Small intestine (tissue), 7 donors: ENCODE measurements around the gene HEG1. TPM values are rescaled to one million over a fixed set of nuclear protein-coding genes. Genes with fewer than 3 reads are reported as not detected.
"Not testable (repeated sequence)": the region's sequence is repeated elsewhere in the genome, so short reads cannot be mapped to it uniquely, and the experiment has no call there.

Experiments
- DNase-seq, 2 donors: peaks; one replicate each; pipeline versions ENCODE4 v3.0.0 to v3.0.0-alpha.2; 2013
- FAIRE-seq: peaks from 2 replicates; lab custom pipeline; 2012; peaks lifted over from hg19 to GRCh38; lab: Jason Lieb, UNC
- H3K27ac ChIP-seq, 3 donors: one replicate each; pipeline ENCODE4 v1.5.1; 2013; ENCODE audit warnings: low read length in 2 of 3, mild to moderate bottlenecking in 2 of 3, control low read depth in 1 of 3, inconsistent platforms in 1 of 3, low read depth in 1 of 3, moderate library complexity in 1 of 3
- H3K27me3 ChIP-seq, 3 donors: one replicate each; pipeline ENCODE4 v1.6.1; 2013; ENCODE audit warnings: low read length in 3 of 3, inconsistent platforms in 1 of 3; ENCODE audit not compliant: control insufficient read depth in 3 of 3, insufficient read depth in 3 of 3
- H3K36me3 ChIP-seq, 3 donors: one replicate each; pipeline ENCODE4 v1.6.1; 2013; ENCODE audit warnings: low read length in 3 of 3, inconsistent platforms in 1 of 3, low read depth in 1 of 3, mild to moderate bottlenecking in 1 of 3, moderate library complexity in 1 of 3; ENCODE audit not compliant: control insufficient read depth in 3 of 3, insufficient read depth in 2 of 3
- H3K4me1 ChIP-seq, 3 donors: one replicate each; pipeline ENCODE4 v1.6.1; 2013; ENCODE audit warnings: low read length in 2 of 3, inconsistent platforms in 1 of 3, low read depth in 1 of 3, mild to moderate bottlenecking in 1 of 3, moderate library complexity in 1 of 3; ENCODE audit not compliant: control insufficient read depth in 3 of 3, insufficient read depth in 2 of 3
- H3K4me3 ChIP-seq, 3 donors: one replicate each; pipeline ENCODE4 v1.5.1; 2013; ENCODE audit warnings: low read length in 3 of 3, control low read depth in 1 of 3, inconsistent platforms in 1 of 3, low read depth in 1 of 3, mild to moderate bottlenecking in 1 of 3, moderate library complexity in 1 of 3
- H3K9me3 ChIP-seq, 2 donors: one replicate each; pipeline ENCODE4 v1.6.1; 2013; ENCODE audit warnings: low read depth in 1 of 2, low read length in 1 of 2; ENCODE audit not compliant: control insufficient read depth in 2 of 2, insufficient read depth in 1 of 2
- WGBS, 3 donors: extraction: QIAGEN DNeasy Blood & Tissue Kit; methylation state at CpG; one replicate each; pipeline ENCODE4 v1.1.7; 2013; 5-methylcytosine and 5-hydroxymethylcytosine counted together
- polyA plus RNA-seq, 4 donors: library from polyadenylated mRNA; stranded (reverse) in 3 of 4; unstranded in 1 of 4; fragments of 200-250 nt in 3 of 4; fragments of 120-200 nt in 1 of 4; gene quantifications; one replicate each; pipeline versions ENCODE4 v1.2.1 to v1.2.3, GENCODE V29; 2013
- donor health status: healthy with polysubstance abuse.
- donor health status: control.
- donor health status: control.
- donor health status: Bipolar disorder and iron deficiency.
- donor health status: healthy.

The HEG1 gene
- polyA plus RNA-seq, 4 donors = 0.27 to 16.6 (median 5.5) TPM

DNA sequence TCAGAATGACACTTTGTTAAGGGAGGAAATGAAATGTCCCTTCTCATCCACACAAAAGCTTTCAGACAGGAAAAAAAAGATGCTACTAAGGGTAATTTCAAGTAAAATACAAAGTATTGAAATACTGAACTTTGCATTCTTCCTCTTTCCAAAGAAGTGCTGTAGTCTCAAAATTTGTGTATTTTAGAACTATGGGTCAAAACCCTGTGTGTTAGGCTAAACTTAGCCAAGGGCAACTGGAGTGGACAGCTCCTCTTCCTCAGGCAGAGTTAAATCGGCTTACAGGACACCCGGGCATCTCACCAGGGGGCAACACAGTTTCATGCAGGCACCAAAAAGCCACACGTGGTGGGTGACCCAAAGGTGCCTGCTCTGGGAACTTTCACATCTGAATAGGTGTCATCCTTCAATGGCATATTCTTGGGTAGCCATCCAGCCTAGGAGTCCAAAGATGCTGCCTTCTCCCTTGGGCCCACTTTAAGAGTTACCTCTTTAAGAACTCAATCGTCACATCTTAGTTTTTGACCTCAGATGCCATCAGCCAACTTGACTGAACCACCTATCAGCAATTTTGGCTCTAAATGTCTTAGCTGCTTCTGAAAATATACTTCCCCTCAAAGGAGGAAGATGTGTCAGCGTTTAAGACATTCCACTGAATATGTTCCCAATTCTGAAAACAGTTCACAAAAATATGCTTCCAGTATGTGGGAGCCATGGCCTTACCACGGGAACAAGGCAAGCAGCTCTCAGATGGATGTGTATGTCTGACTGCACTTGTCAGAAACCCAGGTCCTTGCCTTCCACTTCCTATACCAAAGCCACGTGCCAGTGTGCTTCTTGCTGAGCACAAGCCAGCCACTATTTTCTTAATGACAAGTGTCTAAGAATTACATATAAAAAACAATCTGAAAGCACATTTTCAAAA, 89.0 kb downstream of the HEG1 start:
- H3K27me3 ChIP-seq = no peaks in the 10 kb centered on the region
- peaks cover 0 to 25% (median 0%) of the 10 kb centered on the region in 3 donors for H3K36me3 ChIP-seq
- FAIRE-seq (no peak), DNase-seq (no peak)
- peaks cover 0 to 6% of the 10 kb centered on the region in 2 donors for H3K9me3 ChIP-seq
- 75 to 88% (median 84%) methylated on average over 7 of the region's 7 CpGs for WGBS, 3 donors
- H3K27ac ChIP-seq = peak overlapping the region in 1 of 3 donors; percentile 36
- peaks cover 11 to 52% (median 12%) of the 10 kb centered on the region in 3 donors for H3K4me1 ChIP-seq
- H3K4me3 ChIP-seq = no peak overlapping the region

DNA sequence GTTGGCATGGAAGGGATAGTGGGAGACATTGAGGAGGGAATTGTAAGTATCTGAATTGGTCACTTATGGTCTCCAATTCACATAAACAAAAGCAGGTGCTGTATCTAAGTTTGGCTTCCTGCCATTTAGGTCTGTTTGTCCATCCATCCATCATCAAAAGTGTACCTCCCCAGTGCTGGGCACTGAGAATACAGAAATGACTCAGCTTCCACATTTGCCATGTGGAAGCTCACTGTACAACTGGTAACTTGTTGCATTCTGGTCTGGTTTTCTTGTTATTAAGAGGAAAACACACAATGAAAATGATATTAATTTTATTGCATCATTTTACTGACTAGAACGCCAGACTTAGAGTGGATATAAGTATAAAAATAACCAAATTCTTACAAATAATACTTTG, 90.4 kb downstream of the HEG1 start:
- 70 to 82% (median 80%) methylated on average over 1 of the region's 1 CpG for WGBS, 3 donors
- Histone ChIP-seq H3K4me3 (no peak overlapping the region), H3K27ac (peak overlapping the region in 1 of 3 donors; percentile 38), H3K36me3 (peaks cover 0 to 24% (median 0%) of the 10 kb centered on the region in 3 donors), H3K4me1 (peaks cover 6 to 48% (median 9%) of the 10 kb centered on the region in 3 donors), H3K9me3 (peaks cover 0 to 9% of the 10 kb centered on the region in 2 donors), H3K27me3 (no peaks in the 10 kb centered on the region)
- FAIRE-seq = no peak
- no peak for DNase-seq

DNA sequence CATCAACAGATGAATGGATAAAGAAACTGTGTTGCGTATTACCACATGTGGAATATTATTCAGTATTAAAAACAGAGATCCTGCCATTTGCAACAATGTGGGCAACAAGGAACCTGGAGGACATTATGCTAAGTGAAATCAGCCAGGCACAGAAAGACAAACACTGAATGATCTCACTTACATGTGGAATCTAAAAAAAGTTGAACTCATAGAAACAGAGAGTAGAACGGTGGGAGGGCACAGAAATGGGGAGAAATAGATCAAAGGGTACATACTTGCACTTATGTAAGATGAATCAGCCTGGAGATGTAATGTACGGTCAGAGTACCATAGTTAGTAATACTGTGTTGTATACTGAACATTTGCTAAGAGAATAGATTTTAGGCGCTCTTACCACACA, 91.4 kb downstream of the HEG1 start:
- Histone ChIP-seq H3K27me3 (no peaks in the 10 kb centered on the region), H3K27ac (peak overlapping the region; percentile 69 to 84 (median 77)), H3K9me3 (peaks cover 0 to 9% of the 10 kb centered on the region in 2 donors), H3K4me1 (peaks cover 6 to 42% (median 8%) of the 10 kb centered on the region in 3 donors), H3K4me3 (no peak overlapping the region), H3K36me3 (peaks cover 0 to 13% (median 0%) of the 10 kb centered on the region in 3 donors)
- no peak for DNase-seq
- FAIRE-seq = no peak
- 57 to 65% (median 62%) methylated on average over 4 of the region's 4 CpGs for WGBS, 3 donors

DNA sequence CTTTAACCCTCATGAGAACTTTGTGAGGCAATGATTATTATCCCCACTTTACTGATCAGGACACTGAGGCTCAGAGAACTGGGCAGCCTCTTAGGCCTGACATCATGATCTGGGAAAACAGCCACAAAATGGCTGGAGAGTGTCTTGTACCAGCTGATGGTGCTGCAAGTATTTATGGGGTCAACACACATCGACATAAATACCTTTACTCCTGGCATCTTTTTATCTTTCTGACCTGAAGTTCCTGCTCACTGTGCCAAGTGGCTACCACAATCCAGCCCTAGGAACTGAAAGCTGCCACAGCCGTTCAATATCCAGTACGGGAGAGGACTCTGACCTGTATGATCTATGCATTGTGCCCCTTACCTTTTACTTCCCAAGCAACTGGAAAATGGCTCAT, 92.0 kb downstream of the HEG1 start:
- H3K9me3 ChIP-seq = peaks cover 0 to 9% of the 10 kb centered on the region in 2 donors
- peaks cover 6 to 41% (median 7%) of the 10 kb centered on the region in 3 donors for H3K4me1 ChIP-seq
- FAIRE-seq = no peak
- peak overlapping the region; percentile 69 to 84 (median 77) for H3K27ac ChIP-seq
- DNase-seq = peak; percentile 72 to 93
- H3K4me3 ChIP-seq = no peak overlapping the region
- peaks cover 0 to 9% (median 0%) of the 10 kb centered on the region in 3 donors for H3K36me3 ChIP-seq
- no peaks in the 10 kb centered on the region for H3K27me3 ChIP-seq
- WGBS, 3 donors = 9 to 50% (median 29%) methylated on average over 3 of the region's 3 CpGs

DNA sequence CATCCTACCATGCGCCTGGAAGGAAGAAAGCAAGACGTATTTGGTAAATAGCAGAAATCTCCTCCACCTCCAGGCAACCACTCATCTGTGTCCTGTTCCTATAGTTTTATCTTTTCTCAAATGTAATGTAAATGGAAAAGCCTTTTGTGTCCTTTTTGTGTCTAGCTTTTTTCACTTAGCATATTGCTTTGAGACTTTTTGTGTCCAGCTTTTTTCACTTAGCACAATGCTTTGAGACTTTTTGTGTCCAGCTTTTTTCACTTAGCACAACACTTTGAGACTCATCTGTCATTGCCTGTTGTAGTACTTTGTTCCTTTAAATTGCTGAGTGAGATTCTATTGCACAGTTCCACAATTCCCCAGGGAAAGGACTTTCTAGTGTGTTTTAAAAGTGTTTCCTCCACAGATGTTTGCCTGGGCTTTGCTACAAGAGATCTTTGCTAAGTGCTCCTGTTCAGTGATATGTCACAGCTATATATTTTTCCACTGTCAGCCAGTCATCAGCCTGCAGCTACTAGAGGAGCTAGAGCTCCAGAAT, 93.3 kb downstream of the HEG1 start:
- WGBS, 3 donors = 93 to 98% (median 97%) methylated on average over 2 of the region's 2 CpGs
- Histone ChIP-seq H3K27ac (peak overlapping the region; percentile 69 to 84 (median 77)), H3K4me3 (no peak overlapping the region), H3K27me3 (no peaks in the 10 kb centered on the region), H3K4me1 (peaks cover 6 to 44% (median 7%) of the 10 kb centered on the region in 3 donors), H3K9me3 (peaks cover 0 to 9% of the 10 kb centered on the region in 2 donors), H3K36me3 (no peaks in the 10 kb centered on the region)
- FAIRE-seq (no peak), DNase-seq (no peak)

DNA sequence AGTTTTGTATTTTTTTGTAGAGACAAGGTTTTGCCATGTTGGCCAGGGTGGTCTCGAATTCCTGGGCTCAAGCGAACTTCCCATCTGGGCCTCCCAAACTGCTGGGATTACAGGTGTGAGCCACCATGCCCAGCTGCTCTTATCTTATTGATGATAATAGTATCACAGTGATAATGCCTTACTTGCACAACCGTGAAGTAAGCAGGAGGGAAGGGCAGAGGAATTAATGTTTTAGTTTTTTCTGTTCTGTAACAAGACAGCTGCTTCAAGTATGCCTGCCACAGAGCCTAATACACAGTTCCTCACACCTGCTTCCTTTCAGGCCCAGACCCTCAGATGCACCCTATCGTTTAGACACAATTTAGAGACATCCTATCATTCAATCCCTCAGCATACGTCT, 95.1 kb downstream of the HEG1 start:
- no peaks in the 10 kb centered on the region for H3K36me3 ChIP-seq
- H3K27ac ChIP-seq = peak overlapping the region; percentile 70 to 81 (median 77)
- no peak overlapping the region for H3K4me3 ChIP-seq
- H3K27me3 ChIP-seq = no peaks in the 10 kb centered on the region
- peaks cover 6 to 44% (median 7%) of the 10 kb centered on the region in 3 donors for H3K4me1 ChIP-seq
- no peak for FAIRE-seq
- DNase-seq = peak; percentile 50 to 51
- 40 to 67% (median 56%) methylated on average over 5 of the region's 5 CpGs for WGBS, 3 donors
- H3K9me3 ChIP-seq = peaks cover 0 to 9% of the 10 kb centered on the region in 2 donors

DNA sequence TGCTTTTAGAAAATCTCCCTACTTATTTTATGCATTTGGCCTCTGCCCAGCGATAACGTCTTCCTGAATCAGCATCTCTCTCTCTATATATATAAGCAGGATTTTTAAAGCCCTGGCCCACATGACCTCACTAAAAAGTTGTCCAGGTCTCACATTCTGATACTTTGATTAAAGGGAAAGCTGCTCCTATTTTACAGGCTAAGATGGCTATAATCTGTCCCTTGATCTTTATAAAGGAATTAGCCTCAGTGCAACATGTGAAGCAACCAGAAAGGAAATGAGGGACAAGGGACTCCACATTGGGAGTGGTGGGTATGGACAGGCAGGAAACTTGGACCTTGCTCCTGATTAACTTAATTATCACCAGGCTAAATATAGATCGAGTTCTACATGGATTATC, 95.7 kb downstream of the HEG1 start:
- Histone ChIP-seq H3K27ac (peak overlapping the region in 2 of 3 donors; percentile 77 to 81), H3K4me3 (no peak overlapping the region), H3K4me1 (peaks cover 6 to 44% (median 6%) of the 10 kb centered on the region in 3 donors), H3K36me3 (no peaks in the 10 kb centered on the region), H3K27me3 (no peaks in the 10 kb centered on the region), H3K9me3 (peaks cover 0 to 9% of the 10 kb centered on the region in 2 donors)
- peak; percentile 79 to 94 for DNase-seq
- WGBS, 3 donors = 14 to 45% (median 40%) methylated on average over 3 of the region's 3 CpGs
- FAIRE-seq = no peak

DNA sequence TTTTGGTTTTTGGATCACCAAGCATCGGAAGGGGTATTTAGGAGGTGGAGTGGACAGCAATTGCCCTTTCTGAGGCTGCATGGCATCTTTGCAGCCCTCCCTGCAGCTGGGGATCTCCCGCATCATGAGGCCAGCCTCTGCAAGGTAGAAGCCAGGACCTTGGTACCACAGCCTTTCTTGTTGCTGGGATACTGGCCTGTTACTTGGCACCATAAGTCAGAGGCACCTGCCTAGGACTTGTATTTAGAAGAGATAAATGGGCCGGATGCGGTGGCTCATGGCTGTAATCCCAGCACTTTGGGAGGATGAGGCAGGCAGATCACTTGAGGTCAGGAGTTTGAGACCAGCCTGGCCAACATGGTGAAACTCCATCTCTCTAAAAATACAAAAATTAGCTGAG, 97.8 kb downstream of the HEG1 start:
- 75 to 91% (median 81%) methylated on average over 4 of the region's 4 CpGs for WGBS, 3 donors
- not testable (repeated sequence) for DNase-seq, FAIRE-seq, H3K36me3 ChIP-seq, H3K27me3 ChIP-seq, H3K4me3 ChIP-seq, H3K9me3 ChIP-seq, H3K27ac ChIP-seq
- peaks cover 4 to 34% (median 4%) of the 10 kb centered on the region in 3 donors for H3K4me1 ChIP-seq
